Prostate gland (tissue), 2 donors: Measurements from ENCODE around the gene MUC6. TPM values are rescaled to one million over a fixed set of nuclear protein-coding genes. Genes with fewer than 3 reads are reported as not detected.
A peak's percentile ranks its signal among the peaks of the same experiment; 100 is the strongest.

Experiments
- DNase-seq: peaks from one replicate; pipeline ENCODE4 v3.0.0-alpha.2; 2019; ENCODE audit warnings: low spot score
- H3K27ac ChIP-seq, 2 donors: fragments of 200-600 bp; sonication (generic); 2 replicates each; pipeline ENCODE4 v1.5.1; 2017 to 2019
- H3K27me3 ChIP-seq: fragments of 200-600 bp; sonication (generic); replicated peaks from 2 replicates; pipeline ENCODE4 v1.5.1; 2019; ENCODE audit not compliant: insufficient read depth
- H3K36me3 ChIP-seq, 2 donors: fragments of 200-600 bp; sonication (generic); 1 replicate in 1 of 2; 2 replicates in 1 of 2; pipeline versions ENCODE4 v1.5.1 to v1.8.1; 2017 to 2019
- H3K4me1 ChIP-seq: fragments of 200-600 bp; sonication (generic); replicated peaks from 2 replicates; pipeline ENCODE4 v1.5.1; 2019
- H3K4me3 ChIP-seq, 2 donors: fragments of 200-600 bp; sonication (generic); 2 replicates each; pipeline ENCODE4 v1.5.1; 2017 to 2019
- H3K9me3 ChIP-seq: fragments of 200-600 bp; sonication (generic); 2 replicates; pipeline ENCODE4 v1.5.1; 2017
- CTCF ChIP-seq, 4 experiments: fragments of 200-600 bp in 2 of 4; fragments of 450-650 bp in 2 of 4; sonication (generic) in 2 of 4; IDR thresholded peaks; 1 replicate in 3 of 4; 2 replicates in 1 of 4; pipeline ENCODE4 v1.5.1; 2016 to 2019; ENCODE audit warnings: antibody characterized with exemption in 4 of 4, mild to moderate bottlenecking in 2 of 4, moderate library complexity in 2 of 4
- POLR2A ChIP-seq: fragments of 450-650 bp; IDR thresholded peaks from one replicate; pipeline ENCODE4 v1.6.1; 2016; ENCODE audit warnings: antibody characterized with exemption, mild to moderate bottlenecking
- POLR2AphosphoS5 ChIP-seq: sonication (generic); formaldehyde crosslinking; IDR thresholded peaks from one replicate; pipeline ENCODE4 v1.6.1; 2017; ENCODE audit warnings: antibody characterized with exemption
- WGBS: methylation state at CpG from one replicate; pipeline ENCODE4 v1.1.5; 2018; 5-methylcytosine and 5-hydroxymethylcytosine counted together
- intact Hi-C: fragments of 100-400 bp; cut with DNase I; formaldehyde crosslinking; loops from one replicate; pipeline ENCODE4 v1.14.2; 2022
- total RNA-seq, 2 donors: library from RNA; depleted of rRNA; stranded (reverse); fragments of >200 nt; gene quantifications; one replicate each; pipeline ENCODE4 v1.1.0, GENCODE V29; 2016

Gene MUC6
- total RNA-seq, 2 donors from 2014 or later, result 0.74 to 2.3 TPM

- Histone ChIP-seq H3K9me3 (no peaks in the 10 kb centered on the region), H3K27me3 (no peaks in the 10 kb centered on the region), H3K27ac (no peak overlapping the region), H3K4me3 (no peak overlapping the region), H3K4me1 (no peaks in the 10 kb centered on the region), H3K36me3 (peaks cover 8 to 15% of the 10 kb centered on the region in 2 donors)
- TF ChIP-seq POLR2AphosphoS5 (no peak), CTCF (IDR thresholded peaks at IDR 0.05) (no peak), POLR2A (no peak)
- 91% methylated on average over 13 of the region's 13 CpGs for WGBS
- DNase-seq, result no peak
- intact Hi-C loops, result no loop called here
Measured at GRCh38 chr11:1006762-1007161, 29.8 kb downstream of the MUC6 start.

- peak; percentile 18 for DNase-seq
- TF ChIP-seq CTCF (IDR thresholded peaks at IDR 0.05) (no peak), POLR2AphosphoS5 (no peak), POLR2A (no peak)
- Histone ChIP-seq H3K36me3 (peaks cover 5 to 15% of the 10 kb centered on the region in 2 donors), H3K27me3 (no peaks in the 10 kb centered on the region), H3K27ac (no peak overlapping the region), H3K4me1 (no peaks in the 10 kb centered on the region), H3K9me3 (no peaks in the 10 kb centered on the region), H3K4me3 (no peak overlapping the region)
- intact Hi-C loops, result no loop called here
- 49% methylated on average over 21 of the region's 21 CpGs for WGBS
Measured at GRCh38 chr11:1005928-1006327, 30.6 kb downstream of the MUC6 start.

GRCh38 chr11:1003159-1003558, 33.4 kb downstream of the MUC6 start:
- Histone ChIP-seq H3K27me3 (no peaks in the 10 kb centered on the region), H3K27ac (no peak overlapping the region), H3K9me3 (no peaks in the 10 kb centered on the region), H3K4me3 (no peak overlapping the region), H3K36me3 (no peaks in the 10 kb centered on the region), H3K4me1 (no peaks in the 10 kb centered on the region)
- WGBS, result 91% methylated on average over 20 of the region's 20 CpGs
- intact Hi-C loops, result no loop called here
- no peak for DNase-seq
- TF ChIP-seq POLR2A, result no peak
- no peak for TF ChIP-seq POLR2AphosphoS5
- TF ChIP-seq CTCF (IDR thresholded peaks at IDR 0.05), result no peak

GRCh38 chr11:1002406-1002984, 34.0 kb downstream of the MUC6 start:
- Histone ChIP-seq H3K9me3 (no peaks in the 10 kb centered on the region), H3K36me3 (no peaks in the 10 kb centered on the region), H3K27me3 (no peaks in the 10 kb centered on the region), H3K27ac (no peak overlapping the region), H3K4me1 (no peaks in the 10 kb centered on the region), H3K4me3 (no peak overlapping the region)
- intact Hi-C loops, result no loop called here
- 97% methylated on average over 20 of the region's 20 CpGs for WGBS
- no peak for DNase-seq
- TF ChIP-seq POLR2A (no peak), CTCF (IDR thresholded peaks at IDR 0.05) (no peak), POLR2AphosphoS5 (no peak)

- no peaks in the 10 kb centered on the region for H3K36me3 ChIP-seq
- no peak overlapping the region for H3K27ac ChIP-seq
- intact Hi-C loops, result no loop called here
- H3K4me3 ChIP-seq, result no peak overlapping the region
- WGBS, result 93% methylated on average over 29 of the region's 32 CpGs
- H3K9me3 ChIP-seq, result no peaks in the 10 kb centered on the region
- no peak for DNase-seq
- no peaks in the 10 kb centered on the region for H3K4me1 ChIP-seq
- no peaks in the 10 kb centered on the region for H3K27me3 ChIP-seq
- TF ChIP-seq POLR2A (no peak), CTCF (IDR thresholded peaks at IDR 0.05) (no peak), POLR2AphosphoS5 (no peak)
Measured at GRCh38 chr11:1001617-1002405, 34.7 kb downstream of the MUC6 start.
